ENCODE measurements around the gene PLEKHJ1. TPM values are rescaled to one million over a fixed set of nuclear protein-coding genes. Genes with fewer than 3 reads are reported as not detected.

The PLEKHJ1 gene
- total RNA-seq, 1 donor from 2014 or later: 126 TPM

GRCh38 chr19:2250766-2251105 is 14.6 kb upstream of the PLEKHJ1 start:
- no peaks in the 10 kb centered on the region for H3K9me3 Mint-ChIP-seq (ENCODE audit: unreplicated experiment)
- H3K27ac Mint-ChIP-seq (ENCODE audit: unreplicated experiment): no peak overlapping the region
- H3K4me3 Mint-ChIP-seq (ENCODE audit: unreplicated experiment): no peak overlapping the region
- DNase-seq (ENCODE audit: low spot score): no peak
- peaks cover 5% of the 10 kb centered on the region for H3K4me1 Mint-ChIP-seq (ENCODE audit: unreplicated experiment)
- H3K36me3 Mint-ChIP-seq (ENCODE audit: low read depth, unreplicated experiment): peaks cover 3% of the 10 kb centered on the region
- H3K27me3 Mint-ChIP-seq (ENCODE audit: unreplicated experiment): peaks cover 6% of the 10 kb centered on the region
- TF ChIP-seq, protein P1, sequence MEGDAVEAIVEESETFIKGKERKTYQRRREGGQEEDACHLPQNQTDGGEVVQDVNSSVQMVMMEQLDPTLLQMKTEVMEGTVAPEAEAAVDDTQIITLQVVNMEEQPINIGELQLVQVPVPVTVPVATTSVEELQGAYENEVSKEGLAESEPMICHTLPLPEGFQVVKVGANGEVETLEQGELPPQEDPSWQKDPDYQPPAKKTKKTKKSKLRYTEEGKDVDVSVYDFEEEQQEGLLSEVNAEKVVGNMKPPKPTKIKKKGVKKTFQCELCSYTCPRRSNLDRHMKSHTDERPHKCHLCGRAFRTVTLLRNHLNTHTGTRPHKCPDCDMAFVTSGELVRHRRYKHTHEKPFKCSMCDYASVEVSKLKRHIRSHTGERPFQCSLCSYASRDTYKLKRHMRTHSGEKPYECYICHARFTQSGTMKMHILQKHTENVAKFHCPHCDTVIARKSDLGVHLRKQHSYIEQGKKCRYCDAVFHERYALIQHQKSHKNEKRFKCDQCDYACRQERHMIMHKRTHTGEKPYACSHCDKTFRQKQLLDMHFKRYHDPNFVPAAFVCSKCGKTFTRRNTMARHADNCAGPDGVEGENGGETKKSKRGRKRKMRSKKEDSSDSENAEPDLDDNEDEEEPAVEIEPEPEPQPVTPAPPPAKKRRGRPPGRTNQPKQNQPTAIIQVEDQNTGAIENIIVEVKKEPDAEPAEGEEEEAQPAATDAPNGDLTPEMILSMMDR (IDR thresholded peaks at IDR 0.05; ENCODE audit: unreplicated experiment): no peak

- no peak overlapping the region for H3K27ac Mint-ChIP-seq (ENCODE audit: unreplicated experiment)
- H3K27me3 Mint-ChIP-seq (ENCODE audit: unreplicated experiment): peaks cover 6% of the 10 kb centered on the region
- H3K36me3 Mint-ChIP-seq (ENCODE audit: low read depth, unreplicated experiment): peaks cover 5% of the 10 kb centered on the region
- H3K4me3 Mint-ChIP-seq (ENCODE audit: unreplicated experiment): no peak overlapping the region
- DNase-seq (ENCODE audit: low spot score): no peak
- TF ChIP-seq, protein P1 (IDR thresholded peaks at IDR 0.05; ENCODE audit: unreplicated experiment): no peak
- H3K9me3 Mint-ChIP-seq (ENCODE audit: unreplicated experiment): no peaks in the 10 kb centered on the region
- peaks cover 5% of the 10 kb centered on the region for H3K4me1 Mint-ChIP-seq (ENCODE audit: unreplicated experiment)
Observed at GRCh38 chr19:2249880-2250765, 14.0 kb upstream of the PLEKHJ1 start.

DNA sequence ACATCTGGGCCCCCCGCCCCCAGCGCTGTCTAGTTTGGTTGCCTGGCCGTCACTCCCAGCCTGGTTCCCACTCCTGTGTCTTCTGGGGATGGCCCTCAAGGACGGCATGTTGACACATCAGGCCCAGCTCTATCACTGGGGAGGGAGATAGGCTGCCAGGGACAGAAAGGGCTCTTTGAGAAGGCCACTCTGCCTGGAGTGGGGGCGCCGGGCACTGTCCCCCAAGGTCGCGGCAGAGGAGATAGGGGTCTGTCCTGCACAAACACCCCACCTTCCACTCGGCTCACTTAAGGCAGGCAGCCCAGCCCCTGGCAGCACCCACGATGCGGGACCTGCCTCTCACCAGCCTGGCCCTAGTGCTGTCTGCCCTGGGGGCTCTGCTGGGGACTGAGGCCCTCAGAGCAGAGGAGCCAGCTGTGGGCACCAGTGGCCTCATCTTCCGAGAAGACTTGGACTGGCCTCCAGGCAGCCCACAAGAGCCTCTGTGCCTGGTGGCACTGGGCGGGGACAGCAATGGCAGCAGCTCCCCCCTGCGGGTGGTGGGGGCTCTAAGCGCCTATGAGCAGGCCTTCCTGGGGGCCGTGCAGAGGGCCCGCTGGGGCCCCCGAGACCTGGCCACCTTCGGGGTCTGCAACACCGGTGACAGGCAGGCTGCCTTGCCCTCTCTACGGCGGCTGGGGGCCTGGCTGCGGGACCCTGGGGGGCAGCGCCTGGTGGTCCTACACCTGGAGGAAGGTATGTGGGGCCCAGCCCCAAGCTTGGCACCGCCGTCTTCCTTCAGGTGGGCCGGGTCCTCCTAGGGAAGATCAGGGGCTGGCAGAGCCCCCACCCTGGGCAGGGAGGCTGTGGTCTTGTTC is 13.1 kb upstream of the PLEKHJ1 start, which contains the start of gene AMH:
Gene AMH (plus strand): TSS at position 314 of the 857 bp plus-strand sequence. CDS start 10 bp downstream, at position 324.
- Mint-ChIP-seq H3K4me1 (ENCODE audit: unreplicated experiment) (peaks cover 5% of the 10 kb centered on the region), H3K27me3 (ENCODE audit: unreplicated experiment) (peaks cover 6% of the 10 kb centered on the region), H3K27ac (ENCODE audit: unreplicated experiment) (no peak within 1 kb of the TSS), H3K36me3 (ENCODE audit: low read depth, unreplicated experiment) (peaks cover 9% of the 10 kb centered on the region), H3K9me3 (ENCODE audit: unreplicated experiment) (no peaks in the 10 kb centered on the region), H3K4me3 (ENCODE audit: unreplicated experiment) (no peak within 1 kb of the TSS)
- DNase-seq (ENCODE audit: low spot score): no peak
- TF ChIP-seq, protein P1 (IDR thresholded peaks at IDR 0.05; ENCODE audit: unreplicated experiment): no peak

DNA sequence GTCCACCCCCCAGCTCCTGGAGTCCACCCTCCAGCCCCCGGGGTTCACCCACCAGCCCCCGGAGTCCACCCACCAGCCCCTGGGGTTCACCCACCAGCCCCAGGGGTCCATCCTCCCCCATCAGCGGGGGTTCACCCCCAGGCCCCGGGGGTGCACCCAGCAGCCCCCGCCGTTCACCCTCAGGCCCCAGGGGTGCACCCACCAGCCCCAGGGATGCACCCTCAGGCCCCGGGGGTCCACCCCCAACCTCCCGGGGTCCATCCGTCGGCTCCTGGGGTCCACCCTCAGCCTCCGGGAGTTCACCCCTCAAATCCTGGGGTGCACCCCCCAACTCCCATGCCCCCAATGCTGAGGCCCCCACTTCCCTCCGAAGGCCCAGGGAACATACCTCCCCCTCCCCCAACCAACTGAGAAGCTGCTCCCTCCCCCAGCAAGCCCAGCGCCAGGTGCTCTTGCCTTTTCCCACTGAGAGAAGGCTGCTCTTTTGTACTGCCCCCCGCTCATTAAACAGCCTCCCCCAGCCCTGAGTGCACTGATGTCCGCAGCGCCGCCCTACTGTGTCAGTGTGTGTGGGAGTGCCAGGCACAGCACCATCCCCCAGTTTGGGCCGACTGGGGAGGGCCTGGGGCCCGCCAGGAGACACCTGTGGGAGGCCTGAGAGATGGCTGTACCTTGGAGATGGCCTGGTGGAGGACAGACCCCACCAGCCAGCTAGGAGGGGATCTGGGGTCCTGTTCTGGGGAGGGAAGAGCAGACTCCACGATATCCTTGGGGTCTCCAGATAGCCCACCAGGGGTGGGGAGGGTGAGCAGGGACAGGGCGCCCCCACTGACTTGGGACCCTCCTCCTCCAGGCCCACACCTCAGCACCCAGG is 12.2 kb upstream of the PLEKHJ1 start:
- H3K36me3 Mint-ChIP-seq (ENCODE audit: low read depth, unreplicated experiment): peaks cover 9% of the 10 kb centered on the region
- DNase-seq (ENCODE audit: low spot score): no peak
- H3K27ac Mint-ChIP-seq (ENCODE audit: unreplicated experiment): no peak overlapping the region
- no peaks in the 10 kb centered on the region for H3K4me1 Mint-ChIP-seq (ENCODE audit: unreplicated experiment)
- no peaks in the 10 kb centered on the region for H3K9me3 Mint-ChIP-seq (ENCODE audit: unreplicated experiment)
- TF ChIP-seq, protein P1 (IDR thresholded peaks at IDR 0.05; ENCODE audit: unreplicated experiment): no peak
- no peak overlapping the region for H3K4me3 Mint-ChIP-seq (ENCODE audit: unreplicated experiment)
- H3K27me3 Mint-ChIP-seq (ENCODE audit: unreplicated experiment): peaks cover 3% of the 10 kb centered on the region
